Osteoblast (primary cell): ENCODE measurements around the gene WSCD1. TPM values are rescaled to one million over a fixed set of nuclear protein-coding genes. Genes with fewer than 3 reads are reported as not detected.

Experiments
- DNase-seq: peaks from one replicate; pipeline ENCODE4 v3.0.0; 2011; ENCODE audit warnings: low spot score, mixed read lengths; ENCODE audit not compliant: insufficient read length; ENCODE audit errors: missing footprints
- H2AFZ ChIP-seq: 2 replicates; pipeline ENCODE4 v1.6.0; 2011; ENCODE audit warnings: mild to moderate bottlenecking, low read length
- H3K27ac ChIP-seq: 2 replicates; pipeline ENCODE4 v1.5.1; 2011; ENCODE audit warnings: mild to moderate bottlenecking, low read depth, low read length, moderate library complexity
- H3K27me3 ChIP-seq: 2 replicates; pipeline ENCODE4 v1.6.0; 2012; ENCODE audit warnings: mild to moderate bottlenecking, control low read depth, inconsistent platforms, low read length, moderate library complexity; ENCODE audit not compliant: insufficient read depth
- H3K36me3 ChIP-seq: 2 replicates; pipeline ENCODE4 v1.5.1; 2011; ENCODE audit warnings: mild to moderate bottlenecking, low read length, control low read depth, moderate library complexity; ENCODE audit not compliant: insufficient read depth
- H3K4me1 ChIP-seq: 2 replicates; pipeline ENCODE4 v1.5.1; 2011; ENCODE audit warnings: mild to moderate bottlenecking, low read length, control low read depth, moderate library complexity; ENCODE audit not compliant: insufficient read depth
- H3K4me2 ChIP-seq: 2 replicates; pipeline ENCODE4 v1.6.0; 2011; ENCODE audit warnings: mild to moderate bottlenecking, low read length; ENCODE audit not compliant: insufficient read depth
- H3K4me3 ChIP-seq: fragments of 200-600 bp; sonication (generic); 3 replicates; pipeline ENCODE4 v1.5.1; 2012; ENCODE audit warnings: mild to moderate bottlenecking, low read length, inconsistent platforms; ENCODE audit not compliant: insufficient read depth
- H3K79me2 ChIP-seq: 2 replicates; pipeline ENCODE4 v1.6.0; 2012; ENCODE audit warnings: mild to moderate bottlenecking, low read length, control low read depth, inconsistent platforms; ENCODE audit not compliant: insufficient read depth
- H3K9me3 ChIP-seq: 2 replicates; pipeline ENCODE4 v1.5.1; 2011; ENCODE audit warnings: low read depth, low read length, control low read depth
- H4K20me1 ChIP-seq: 2 replicates; pipeline ENCODE4 v1.6.0; 2012; ENCODE audit warnings: mild to moderate bottlenecking, low read length, control low read depth; ENCODE audit not compliant: insufficient read depth
- CTCF ChIP-seq: IDR thresholded peaks from 2 replicates; pipeline ENCODE4 v1.5.1; 2011; ENCODE audit warnings: mild to moderate bottlenecking, low read depth, low read length, moderate library complexity; ENCODE audit errors: extremely low read depth
- total RNA-seq: library from RNA; depleted of rRNA; stranded (reverse); fragments of >200 nt; gene quantifications from 2 replicates; pipeline ENCODE4 v1.2.3, GENCODE V29; 2012

Gene WSCD1
- total RNA-seq, 1 donor: not detected

DNA sequence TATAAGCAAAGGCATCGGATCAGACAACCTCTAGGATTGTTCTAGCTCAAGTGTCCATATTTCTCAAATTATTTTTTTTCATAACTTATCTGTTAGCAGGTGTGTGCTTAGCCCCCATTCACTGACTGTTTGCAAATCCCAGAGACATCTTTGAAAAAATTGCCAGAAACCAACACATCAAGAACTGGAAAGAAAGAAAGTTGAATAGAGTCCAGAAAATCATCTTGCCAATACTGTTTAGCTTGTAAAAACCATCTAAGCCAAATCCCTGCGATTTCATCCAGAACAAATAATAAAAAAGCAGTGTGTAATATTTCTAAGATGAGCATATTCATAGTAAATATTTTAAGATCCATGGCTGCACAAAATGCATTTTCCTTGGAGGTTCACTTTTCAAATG, 64.5 kb downstream of the WSCD1 start:
- H3K79me2 ChIP-seq: no peaks in the 10 kb centered on the region
- no peak overlapping the region for H3K4me3 ChIP-seq
- H3K36me3 ChIP-seq: no peaks in the 10 kb centered on the region
- no peak overlapping the region for H3K27ac ChIP-seq
- no peak for TF ChIP-seq CTCF
- H3K9me3 ChIP-seq: no peaks in the 10 kb centered on the region
- peaks cover 3% of the 10 kb centered on the region for H3K27me3 ChIP-seq
- no peak overlapping the region for H3K4me2 ChIP-seq
- no peaks in the 10 kb centered on the region for H3K4me1 ChIP-seq
- H4K20me1 ChIP-seq: no peaks in the 10 kb centered on the region
- H2AFZ ChIP-seq: no peak overlapping the region
- no peak for DNase-seq

- H3K27me3 ChIP-seq: peaks cover 3% of the 10 kb centered on the region
Measured at GRCh38 chr17:6135236-6135635, 65.1 kb downstream of the WSCD1 start.

GRCh38 chr17:6135996-6136395, 65.8 kb downstream of the WSCD1 start:
- H3K27ac ChIP-seq: no peak overlapping the region
- no peak for TF ChIP-seq CTCF
- no peak overlapping the region for H2AFZ ChIP-seq
- peaks cover 3% of the 10 kb centered on the region for H3K27me3 ChIP-seq
- no peaks in the 10 kb centered on the region for H3K36me3 ChIP-seq
- no peaks in the 10 kb centered on the region for H3K79me2 ChIP-seq
- no peaks in the 10 kb centered on the region for H3K9me3 ChIP-seq
- H3K4me1 ChIP-seq: no peaks in the 10 kb centered on the region
- H3K4me2 ChIP-seq: no peak overlapping the region
- no peak for DNase-seq
- H3K4me3 ChIP-seq: no peak overlapping the region
- no peaks in the 10 kb centered on the region for H4K20me1 ChIP-seq

More at GRCh38 chr17:6135236-6135635, 65.1 kb downstream of the WSCD1 start:
- H4K20me1 ChIP-seq: no peaks in the 10 kb centered on the region
- H2AFZ ChIP-seq: no peak overlapping the region
- no peak overlapping the region for H3K4me2 ChIP-seq
- H3K4me1 ChIP-seq: no peaks in the 10 kb centered on the region
- no peaks in the 10 kb centered on the region for H3K36me3 ChIP-seq
- no peak for TF ChIP-seq CTCF
- no peaks in the 10 kb centered on the region for H3K9me3 ChIP-seq
- H3K27ac ChIP-seq: no peak overlapping the region
- H3K79me2 ChIP-seq: no peaks in the 10 kb centered on the region
- no peak overlapping the region for H3K4me3 ChIP-seq
- DNase-seq: no peak

DNA sequence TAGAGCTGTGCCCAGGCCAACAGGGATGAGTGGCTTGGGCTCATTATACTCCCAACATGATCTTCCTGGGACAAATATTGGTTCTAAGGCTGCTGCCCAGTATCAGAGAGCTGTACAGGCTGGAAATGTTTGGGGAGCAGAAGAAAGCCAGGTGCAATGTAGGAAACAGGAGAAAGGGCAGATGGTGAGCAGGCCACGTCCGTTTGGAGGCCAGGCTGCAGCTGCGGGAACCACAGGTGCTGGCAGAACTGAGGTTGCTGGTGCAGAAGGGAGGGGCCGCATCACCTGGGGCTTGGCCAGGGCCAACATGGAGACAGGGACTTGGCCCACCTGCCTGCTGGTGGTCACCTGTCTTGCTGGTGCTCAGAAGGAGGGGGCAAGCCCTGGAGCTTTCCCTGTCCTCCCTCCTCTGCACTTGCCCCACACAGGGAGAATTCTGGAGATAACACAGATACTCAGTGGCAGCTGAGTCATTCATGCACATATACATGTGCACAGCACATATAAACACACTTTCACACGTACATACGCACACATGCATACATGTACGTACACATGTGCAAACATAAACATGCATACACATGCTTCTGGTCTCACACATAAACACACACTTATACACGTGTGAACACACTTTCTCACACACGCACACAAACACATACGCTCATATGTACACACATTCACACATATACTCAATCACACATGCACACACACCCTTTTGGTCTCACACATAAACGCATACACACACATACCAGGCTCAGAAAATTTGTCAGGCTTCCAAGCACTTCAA, 67.7 kb downstream of the WSCD1 start:
- H3K79me2 ChIP-seq: no peaks in the 10 kb centered on the region
- H3K27me3 ChIP-seq: peaks cover 3% of the 10 kb centered on the region
- no peak overlapping the region for H2AFZ ChIP-seq
- no peak for DNase-seq
- H3K27ac ChIP-seq: no peak overlapping the region
- H3K4me1 ChIP-seq: no peaks in the 10 kb centered on the region
- TF ChIP-seq CTCF: no peak
- no peaks in the 10 kb centered on the region for H3K9me3 ChIP-seq
- H3K36me3 ChIP-seq: no peaks in the 10 kb centered on the region
- H3K4me3 ChIP-seq: no peak overlapping the region
- H3K4me2 ChIP-seq: no peak overlapping the region
- no peaks in the 10 kb centered on the region for H4K20me1 ChIP-seq
